Measurements from ENCODE around the gene TMED9.

TMED9 gene

GRCh38 chr5:177592010-177592834, at the start of gene TMED9:
TMED9 (plus strand) TSS chr5:177592203; CDS start chr5:177592215, 12 bp downstream.
- Histone ChIP-seq H3K36me3 (ENCODE audit: control insufficient read depth in 1 of 2, insufficient read depth in 2 of 2, low read length in 2 of 2) (peaks cover 23 to 37% of the 10 kb centered on the region in 2 donors), H3K27ac (ENCODE audit: low read depth, low read length) (peak within 1 kb of the TSS; percentile 72), H3K9ac (ENCODE audit: low read depth in 1 of 2, low read length in 2 of 2) (peak within 1 kb of the TSS; percentile 85 to 90), H3K9me3 (ENCODE audit: control insufficient read depth in 1 of 2, low read length in 2 of 2) (no peaks in the 10 kb centered on the region), H3K4me3 (ENCODE audit: low read depth in 1 of 2, low read length in 2 of 2) (peak within 1 kb of the TSS; percentile 78 to 99), H3K4me1 (ENCODE audit: control insufficient read depth in 1 of 2, insufficient read depth in 2 of 2, low read length in 2 of 2) (peaks cover 18 to 20% of the 10 kb centered on the region in 2 donors), H3K27me3 (ENCODE audit: control insufficient read depth in 1 of 2, insufficient read depth in 2 of 2, low read length in 2 of 2) (peaks cover 0 to 3% of the 10 kb centered on the region in 2 donors)

- Histone ChIP-seq H3K4me3 (ENCODE audit: low read depth in 1 of 2, low read length in 2 of 2) (no peak overlapping the region), H3K27me3 (ENCODE audit: control insufficient read depth in 1 of 2, insufficient read depth in 2 of 2, low read length in 2 of 2) (no peaks in the 10 kb centered on the region), H3K9me3 (ENCODE audit: control insufficient read depth in 1 of 2, low read length in 2 of 2) (no peaks in the 10 kb centered on the region), H3K9ac (ENCODE audit: low read depth in 1 of 2, low read length in 2 of 2) (no peak overlapping the region), H3K4me1 (ENCODE audit: control insufficient read depth in 1 of 2, insufficient read depth in 2 of 2, low read length in 2 of 2) (peaks cover 4 to 11% of the 10 kb centered on the region in 2 donors), H3K27ac (ENCODE audit: low read depth, low read length) (no peak overlapping the region), H3K36me3 (ENCODE audit: control insufficient read depth in 1 of 2, insufficient read depth in 2 of 2, low read length in 2 of 2) (peaks cover 12 to 26% of the 10 kb centered on the region in 2 donors)
Observed at GRCh38 chr5:177542816-177543465, 49.1 kb upstream of the TMED9 start.

GRCh38 chr5:177545487-177546257, 46.3 kb upstream of the TMED9 start:
- Histone ChIP-seq H3K9me3 (ENCODE audit: control insufficient read depth in 1 of 2, low read length in 2 of 2) (no peaks in the 10 kb centered on the region), H3K27ac (ENCODE audit: low read depth, low read length) (peak overlapping the region; percentile 32), H3K4me1 (ENCODE audit: control insufficient read depth in 1 of 2, insufficient read depth in 2 of 2, low read length in 2 of 2) (peaks cover 4 to 15% of the 10 kb centered on the region in 2 donors), H3K27me3 (ENCODE audit: control insufficient read depth in 1 of 2, insufficient read depth in 2 of 2, low read length in 2 of 2) (no peaks in the 10 kb centered on the region), H3K9ac (ENCODE audit: low read depth in 1 of 2, low read length in 2 of 2) (no peak overlapping the region), H3K36me3 (ENCODE audit: control insufficient read depth in 1 of 2, insufficient read depth in 2 of 2, low read length in 2 of 2) (peaks cover 4 to 8% of the 10 kb centered on the region in 2 donors), H3K4me3 (ENCODE audit: low read depth in 1 of 2, low read length in 2 of 2) (no peak overlapping the region)

GRCh38 chr5:177546258-177546741, 45.7 kb upstream of the TMED9 start:
- Histone ChIP-seq H3K27me3 (ENCODE audit: control insufficient read depth in 1 of 2, insufficient read depth in 2 of 2, low read length in 2 of 2) (no peaks in the 10 kb centered on the region), H3K4me3 (ENCODE audit: low read depth in 1 of 2, low read length in 2 of 2) (no peak overlapping the region), H3K9ac (ENCODE audit: low read depth in 1 of 2, low read length in 2 of 2) (no peak overlapping the region), H3K36me3 (ENCODE audit: control insufficient read depth in 1 of 2, insufficient read depth in 2 of 2, low read length in 2 of 2) (peaks cover 4 to 13% of the 10 kb centered on the region in 2 donors), H3K4me1 (ENCODE audit: control insufficient read depth in 1 of 2, insufficient read depth in 2 of 2, low read length in 2 of 2) (peaks cover 4 to 15% of the 10 kb centered on the region in 2 donors), H3K27ac (ENCODE audit: low read depth, low read length) (peak overlapping the region; percentile 32), H3K9me3 (ENCODE audit: control insufficient read depth in 1 of 2, low read length in 2 of 2) (no peaks in the 10 kb centered on the region)

- Histone ChIP-seq H3K9ac (ENCODE audit: low read depth in 1 of 2, low read length in 2 of 2) (no peak overlapping the region), H3K4me1 (ENCODE audit: control insufficient read depth in 1 of 2, insufficient read depth in 2 of 2, low read length in 2 of 2) (peaks cover 9 to 21% of the 10 kb centered on the region in 2 donors), H3K27me3 (ENCODE audit: control insufficient read depth in 1 of 2, insufficient read depth in 2 of 2, low read length in 2 of 2) (no peaks in the 10 kb centered on the region), H3K36me3 (ENCODE audit: control insufficient read depth in 1 of 2, insufficient read depth in 2 of 2, low read length in 2 of 2) (peaks cover 0 to 15% of the 10 kb centered on the region in 2 donors), H3K27ac (ENCODE audit: low read depth, low read length) (no peak overlapping the region), H3K9me3 (ENCODE audit: control insufficient read depth in 1 of 2, low read length in 2 of 2) (no peaks in the 10 kb centered on the region), H3K4me3 (ENCODE audit: low read depth in 1 of 2, low read length in 2 of 2) (no peak overlapping the region)
Observed at GRCh38 chr5:177547736-177548135, 44.3 kb upstream of the TMED9 start.

- Histone ChIP-seq H3K4me3 (ENCODE audit: low read depth in 1 of 2, low read length in 2 of 2) (no peak overlapping the region), H3K27me3 (ENCODE audit: control insufficient read depth in 1 of 2, insufficient read depth in 2 of 2, low read length in 2 of 2) (no peaks in the 10 kb centered on the region), H3K9ac (ENCODE audit: low read depth in 1 of 2, low read length in 2 of 2) (no peak overlapping the region), H3K27ac (ENCODE audit: low read depth, low read length) (no peak overlapping the region), H3K4me1 (ENCODE audit: control insufficient read depth in 1 of 2, insufficient read depth in 2 of 2, low read length in 2 of 2) (peaks cover 17 to 29% of the 10 kb centered on the region in 2 donors), H3K9me3 (ENCODE audit: control insufficient read depth in 1 of 2, low read length in 2 of 2) (no peaks in the 10 kb centered on the region), H3K36me3 (ENCODE audit: control insufficient read depth in 1 of 2, insufficient read depth in 2 of 2, low read length in 2 of 2) (peaks cover 0 to 15% of the 10 kb centered on the region in 2 donors)
Observed at GRCh38 chr5:177548495-177548894, 43.5 kb upstream of the TMED9 start.

- H3K4me3 ChIP-seq (ENCODE audit: low read depth in 1 of 2, low read length in 2 of 2): no peak overlapping the region
- H3K27ac ChIP-seq (ENCODE audit: low read depth, low read length): no peak overlapping the region
- peaks cover 0 to 15% of the 10 kb centered on the region in 2 donors for H3K36me3 ChIP-seq (ENCODE audit: control insufficient read depth in 1 of 2, insufficient read depth in 2 of 2, low read length in 2 of 2)
- H3K4me1 ChIP-seq (ENCODE audit: control insufficient read depth in 1 of 2, insufficient read depth in 2 of 2, low read length in 2 of 2): peaks cover 24 to 33% of the 10 kb centered on the region in 2 donors
- no peaks in the 10 kb centered on the region for H3K27me3 ChIP-seq (ENCODE audit: control insufficient read depth in 1 of 2, insufficient read depth in 2 of 2, low read length in 2 of 2)
- no peaks in the 10 kb centered on the region for H3K9me3 ChIP-seq (ENCODE audit: control insufficient read depth in 1 of 2, low read length in 2 of 2)
- H3K9ac ChIP-seq (ENCODE audit: low read depth in 1 of 2, low read length in 2 of 2): no peak overlapping the region
Observed at GRCh38 chr5:177550122-177550521, 41.9 kb upstream of the TMED9 start.

- Histone ChIP-seq H3K4me1 (ENCODE audit: control insufficient read depth in 1 of 2, insufficient read depth in 2 of 2, low read length in 2 of 2) (peaks cover 30 to 31% of the 10 kb centered on the region in 2 donors), H3K27ac (ENCODE audit: low read depth, low read length) (no peak overlapping the region), H3K9me3 (ENCODE audit: control insufficient read depth in 1 of 2, low read length in 2 of 2) (no peaks in the 10 kb centered on the region), H3K36me3 (ENCODE audit: control insufficient read depth in 1 of 2, insufficient read depth in 2 of 2, low read length in 2 of 2) (peaks cover 0 to 15% of the 10 kb centered on the region in 2 donors), H3K27me3 (ENCODE audit: control insufficient read depth in 1 of 2, insufficient read depth in 2 of 2, low read length in 2 of 2) (no peaks in the 10 kb centered on the region), H3K9ac (ENCODE audit: low read depth in 1 of 2, low read length in 2 of 2) (peak overlapping the region; percentile 62 to 72), H3K4me3 (ENCODE audit: low read depth in 1 of 2, low read length in 2 of 2) (peak overlapping the region; percentile 79 to 82)
Observed at GRCh38 chr5:177552839-177553455, 39.1 kb upstream of the TMED9 start.

- Histone ChIP-seq H3K9me3 (ENCODE audit: control insufficient read depth in 1 of 2, low read length in 2 of 2) (no peaks in the 10 kb centered on the region), H3K4me3 (ENCODE audit: low read depth in 1 of 2, low read length in 2 of 2) (peak overlapping the region; percentile 79 to 82), H3K9ac (ENCODE audit: low read depth in 1 of 2, low read length in 2 of 2) (peak overlapping the region; percentile 62 to 72), H3K27me3 (ENCODE audit: control insufficient read depth in 1 of 2, insufficient read depth in 2 of 2, low read length in 2 of 2) (no peaks in the 10 kb centered on the region), H3K36me3 (ENCODE audit: control insufficient read depth in 1 of 2, insufficient read depth in 2 of 2, low read length in 2 of 2) (peaks cover 0 to 15% of the 10 kb centered on the region in 2 donors), H3K27ac (ENCODE audit: low read depth, low read length) (peak overlapping the region; percentile 54), H3K4me1 (ENCODE audit: control insufficient read depth in 1 of 2, insufficient read depth in 2 of 2, low read length in 2 of 2) (peaks cover 27 to 30% of the 10 kb centered on the region in 2 donors)
Observed at GRCh38 chr5:177553671-177554429, 38.2 kb upstream of the TMED9 start.

All from duodenal mucosa (tissue), 2 donors.